ENCODE data around the gene CHI3L1. TPM values are rescaled to one million over a fixed set of nuclear protein-coding genes. Genes with fewer than 3 reads are reported as not detected.

The CHI3L1 gene
- total RNA-seq, 1 donor from 2014 or later, result 1.0 TPM

- Histone ChIP-seq H3K27ac (ENCODE audit: low read depth, low read length) (no peak overlapping the region), H3K9me3 (ENCODE audit: control insufficient read depth in 3 of 3, low read length in 3 of 3) (peaks cover 0 to 3% (median 0%) of the 10 kb centered on the region in 3 donors), H3K27me3 (ENCODE audit: control insufficient read depth in 3 of 3, insufficient read depth in 3 of 3, low read length in 3 of 3) (no peaks in the 10 kb centered on the region), H3K4me1 (ENCODE audit: control insufficient read depth in 3 of 3, insufficient read depth in 3 of 3, low read length in 3 of 3) (peaks cover 7 to 14% (median 8%) of the 10 kb centered on the region in 3 donors), H3K4me3 (ENCODE audit: low read length in 3 of 3) (no peak overlapping the region), H3K9ac (ENCODE audit: low read depth in 1 of 3, low read length in 3 of 3) (no peak overlapping the region), H3K36me3 (ENCODE audit: control insufficient read depth in 3 of 3, insufficient read depth in 3 of 3, low read length in 3 of 3) (no peaks in the 10 kb centered on the region)
These were observed 2.0 kb downstream of the CHI3L1 start for GRCh38 chr1:203184467-203184866.

GRCh38 chr1:203183828-203184227, 2.7 kb downstream of the CHI3L1 start:
- Histone ChIP-seq H3K4me3 (ENCODE audit: low read length in 3 of 3) (no peak overlapping the region), H3K27me3 (ENCODE audit: control insufficient read depth in 3 of 3, insufficient read depth in 3 of 3, low read length in 3 of 3) (no peaks in the 10 kb centered on the region), H3K36me3 (ENCODE audit: control insufficient read depth in 3 of 3, insufficient read depth in 3 of 3, low read length in 3 of 3) (no peaks in the 10 kb centered on the region), H3K9ac (ENCODE audit: low read depth in 1 of 3, low read length in 3 of 3) (no peak overlapping the region), H3K9me3 (ENCODE audit: control insufficient read depth in 3 of 3, low read length in 3 of 3) (peaks cover 0 to 3% (median 0%) of the 10 kb centered on the region in 3 donors), H3K4me1 (ENCODE audit: control insufficient read depth in 3 of 3, insufficient read depth in 3 of 3, low read length in 3 of 3) (peaks cover 7 to 14% (median 8%) of the 10 kb centered on the region in 3 donors), H3K27ac (ENCODE audit: low read depth, low read length) (no peak overlapping the region)

GRCh38 chr1:203182387-203182953, 4.0 kb downstream of the CHI3L1 start:
- Histone ChIP-seq H3K27ac (ENCODE audit: low read depth, low read length) (no peak overlapping the region), H3K36me3 (ENCODE audit: control insufficient read depth in 3 of 3, insufficient read depth in 3 of 3, low read length in 3 of 3) (no peaks in the 10 kb centered on the region), H3K9me3 (ENCODE audit: control insufficient read depth in 3 of 3, low read length in 3 of 3) (no peaks in the 10 kb centered on the region), H3K9ac (ENCODE audit: low read depth in 1 of 3, low read length in 3 of 3) (no peak overlapping the region), H3K4me3 (ENCODE audit: low read length in 3 of 3) (no peak overlapping the region), H3K4me1 (ENCODE audit: control insufficient read depth in 3 of 3, insufficient read depth in 3 of 3, low read length in 3 of 3) (peaks cover 11 to 25% (median 13%) of the 10 kb centered on the region in 3 donors), H3K27me3 (ENCODE audit: control insufficient read depth in 3 of 3, insufficient read depth in 3 of 3, low read length in 3 of 3) (no peaks in the 10 kb centered on the region)

GRCh38 chr1:203181586-203182386, 4.7 kb downstream of the CHI3L1 start:
- H3K36me3 ChIP-seq (ENCODE audit: control insufficient read depth in 3 of 3, insufficient read depth in 3 of 3, low read length in 3 of 3), result no peaks in the 10 kb centered on the region
- no peak overlapping the region for H3K27ac ChIP-seq (ENCODE audit: low read depth, low read length)
- no peaks in the 10 kb centered on the region for H3K27me3 ChIP-seq (ENCODE audit: control insufficient read depth in 3 of 3, insufficient read depth in 3 of 3, low read length in 3 of 3)
- no peak overlapping the region for H3K4me3 ChIP-seq (ENCODE audit: low read length in 3 of 3)
- H3K4me1 ChIP-seq (ENCODE audit: control insufficient read depth in 3 of 3, insufficient read depth in 3 of 3, low read length in 3 of 3), result peaks cover 10 to 26% (median 10%) of the 10 kb centered on the region in 3 donors
- H3K9me3 ChIP-seq (ENCODE audit: control insufficient read depth in 3 of 3, low read length in 3 of 3), result no peaks in the 10 kb centered on the region
- H3K9ac ChIP-seq (ENCODE audit: low read depth in 1 of 3, low read length in 3 of 3), result no peak overlapping the region

GRCh38 chr1:203180611-203181330, 5.7 kb downstream of the CHI3L1 start:
- Histone ChIP-seq H3K9me3 (ENCODE audit: control insufficient read depth in 3 of 3, low read length in 3 of 3) (no peaks in the 10 kb centered on the region), H3K4me3 (ENCODE audit: low read length in 3 of 3) (no peak overlapping the region), H3K9ac (ENCODE audit: low read depth in 1 of 3, low read length in 3 of 3) (no peak overlapping the region), H3K36me3 (ENCODE audit: control insufficient read depth in 3 of 3, insufficient read depth in 3 of 3, low read length in 3 of 3) (no peaks in the 10 kb centered on the region), H3K27me3 (ENCODE audit: control insufficient read depth in 3 of 3, insufficient read depth in 3 of 3, low read length in 3 of 3) (no peaks in the 10 kb centered on the region), H3K27ac (ENCODE audit: low read depth, low read length) (no peak overlapping the region), H3K4me1 (ENCODE audit: control insufficient read depth in 3 of 3, insufficient read depth in 3 of 3, low read length in 3 of 3) (peaks cover 16 to 30% (median 16%) of the 10 kb centered on the region in 3 donors)

- H3K4me1 ChIP-seq (ENCODE audit: control insufficient read depth in 3 of 3, insufficient read depth in 3 of 3, low read length in 3 of 3), result peaks cover 23 to 39% (median 25%) of the 10 kb centered on the region in 3 donors
- no peak overlapping the region for H3K4me3 ChIP-seq (ENCODE audit: low read length in 3 of 3)
- no peak overlapping the region for H3K9ac ChIP-seq (ENCODE audit: low read depth in 1 of 3, low read length in 3 of 3)
- no peaks in the 10 kb centered on the region for H3K27me3 ChIP-seq (ENCODE audit: control insufficient read depth in 3 of 3, insufficient read depth in 3 of 3, low read length in 3 of 3)
- no peak overlapping the region for H3K27ac ChIP-seq (ENCODE audit: low read depth, low read length)
- H3K36me3 ChIP-seq (ENCODE audit: control insufficient read depth in 3 of 3, insufficient read depth in 3 of 3, low read length in 3 of 3), result no peaks in the 10 kb centered on the region
- H3K9me3 ChIP-seq (ENCODE audit: control insufficient read depth in 3 of 3, low read length in 3 of 3), result no peaks in the 10 kb centered on the region
These were observed 6.9 kb downstream of the CHI3L1 start for GRCh38 chr1:203179667-203180005.

- no peaks in the 10 kb centered on the region for H3K36me3 ChIP-seq (ENCODE audit: control insufficient read depth in 3 of 3, insufficient read depth in 3 of 3, low read length in 3 of 3)
- peaks cover 28 to 45% (median 31%) of the 10 kb centered on the region in 3 donors for H3K4me1 ChIP-seq (ENCODE audit: control insufficient read depth in 3 of 3, insufficient read depth in 3 of 3, low read length in 3 of 3)
- H3K27ac ChIP-seq (ENCODE audit: low read depth, low read length), result no peak overlapping the region
- H3K9ac ChIP-seq (ENCODE audit: low read depth in 1 of 3, low read length in 3 of 3), result no peak overlapping the region
- no peaks in the 10 kb centered on the region for H3K9me3 ChIP-seq (ENCODE audit: control insufficient read depth in 3 of 3, low read length in 3 of 3)
- no peak overlapping the region for H3K4me3 ChIP-seq (ENCODE audit: low read length in 3 of 3)
- no peaks in the 10 kb centered on the region for H3K27me3 ChIP-seq (ENCODE audit: control insufficient read depth in 3 of 3, insufficient read depth in 3 of 3, low read length in 3 of 3)
These were observed 7.5 kb downstream of the CHI3L1 start for GRCh38 chr1:203178821-203179666.

GRCh38 chr1:203178083-203178482, 8.4 kb downstream of the CHI3L1 start:
- peaks cover 38 to 54% (median 40%) of the 10 kb centered on the region in 3 donors for H3K4me1 ChIP-seq (ENCODE audit: control insufficient read depth in 3 of 3, insufficient read depth in 3 of 3, low read length in 3 of 3)
- H3K27ac ChIP-seq (ENCODE audit: low read depth, low read length), result no peak overlapping the region
- no peak overlapping the region for H3K9ac ChIP-seq (ENCODE audit: low read depth in 1 of 3, low read length in 3 of 3)
- H3K9me3 ChIP-seq (ENCODE audit: control insufficient read depth in 3 of 3, low read length in 3 of 3), result no peaks in the 10 kb centered on the region
- no peaks in the 10 kb centered on the region for H3K36me3 ChIP-seq (ENCODE audit: control insufficient read depth in 3 of 3, insufficient read depth in 3 of 3, low read length in 3 of 3)
- no peak overlapping the region for H3K4me3 ChIP-seq (ENCODE audit: low read length in 3 of 3)
- H3K27me3 ChIP-seq (ENCODE audit: control insufficient read depth in 3 of 3, insufficient read depth in 3 of 3, low read length in 3 of 3), result no peaks in the 10 kb centered on the region

- Histone ChIP-seq H3K27ac (ENCODE audit: low read depth, low read length) (peak overlapping the region; percentile 11), H3K4me3 (ENCODE audit: low read length in 3 of 3) (no peak overlapping the region), H3K4me1 (ENCODE audit: control insufficient read depth in 3 of 3, insufficient read depth in 3 of 3, low read length in 3 of 3) (peaks cover 43 to 60% (median 46%) of the 10 kb centered on the region in 3 donors), H3K9ac (ENCODE audit: low read depth in 1 of 3, low read length in 3 of 3) (no peak overlapping the region), H3K9me3 (ENCODE audit: control insufficient read depth in 3 of 3, low read length in 3 of 3) (no peaks in the 10 kb centered on the region), H3K27me3 (ENCODE audit: control insufficient read depth in 3 of 3, insufficient read depth in 3 of 3, low read length in 3 of 3) (no peaks in the 10 kb centered on the region), H3K36me3 (ENCODE audit: control insufficient read depth in 3 of 3, insufficient read depth in 3 of 3, low read length in 3 of 3) (no peaks in the 10 kb centered on the region)
These were observed 8.9 kb downstream of the CHI3L1 start for GRCh38 chr1:203177470-203178039.

All from skeletal muscle tissue (tissue), 4 donors.